ENCODE measurements around the gene MAD2L1BP.

Gene MAD2L1BP

DNA sequence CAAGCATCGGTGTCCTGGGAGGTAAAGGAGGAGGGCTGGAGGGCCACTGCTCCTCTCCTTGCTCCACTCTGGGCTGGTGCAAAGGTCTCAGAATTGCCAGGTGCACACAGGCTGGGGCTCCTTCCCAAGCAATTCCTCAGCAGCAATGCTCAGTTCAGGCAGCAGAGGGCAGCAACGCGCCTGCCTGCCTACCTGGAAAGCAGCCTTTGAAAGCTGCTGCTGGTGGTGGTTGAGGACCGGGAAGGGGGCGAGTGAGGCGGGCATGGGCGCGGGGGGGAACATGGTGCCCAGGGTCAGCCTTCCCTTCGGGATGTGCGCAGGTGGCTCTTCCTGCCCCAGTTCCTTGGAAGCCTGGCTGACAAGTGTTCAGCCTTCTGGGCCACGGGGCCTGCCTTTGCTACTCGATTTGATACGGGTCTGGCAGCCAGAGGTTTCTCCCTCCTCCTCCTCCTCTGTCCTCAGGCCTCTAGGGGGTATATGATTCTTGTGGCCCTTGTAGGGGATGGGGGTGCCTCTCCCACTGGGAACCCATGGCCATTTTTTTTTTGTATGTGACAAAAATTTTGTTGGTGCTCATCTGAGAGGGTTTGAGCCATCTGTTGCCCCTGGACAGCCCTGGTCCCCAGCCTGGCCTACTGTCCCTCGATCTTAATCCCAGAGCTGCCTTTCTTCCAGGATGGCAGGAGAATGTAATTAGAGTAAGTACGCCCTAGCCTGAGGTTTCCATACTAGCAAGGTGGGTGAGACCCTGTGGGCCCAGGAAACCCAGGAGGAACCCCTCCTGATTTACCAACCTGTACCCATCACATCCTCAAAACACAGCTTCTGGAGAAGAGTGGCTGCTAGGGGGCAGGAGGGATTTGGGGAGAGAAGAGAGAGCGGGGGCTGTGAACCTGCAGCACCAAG lies 31.9 kb downstream of the MAD2L1BP start:
- DNase-seq (ENCODE audit: low spot score), result peak; percentile 89

DNA sequence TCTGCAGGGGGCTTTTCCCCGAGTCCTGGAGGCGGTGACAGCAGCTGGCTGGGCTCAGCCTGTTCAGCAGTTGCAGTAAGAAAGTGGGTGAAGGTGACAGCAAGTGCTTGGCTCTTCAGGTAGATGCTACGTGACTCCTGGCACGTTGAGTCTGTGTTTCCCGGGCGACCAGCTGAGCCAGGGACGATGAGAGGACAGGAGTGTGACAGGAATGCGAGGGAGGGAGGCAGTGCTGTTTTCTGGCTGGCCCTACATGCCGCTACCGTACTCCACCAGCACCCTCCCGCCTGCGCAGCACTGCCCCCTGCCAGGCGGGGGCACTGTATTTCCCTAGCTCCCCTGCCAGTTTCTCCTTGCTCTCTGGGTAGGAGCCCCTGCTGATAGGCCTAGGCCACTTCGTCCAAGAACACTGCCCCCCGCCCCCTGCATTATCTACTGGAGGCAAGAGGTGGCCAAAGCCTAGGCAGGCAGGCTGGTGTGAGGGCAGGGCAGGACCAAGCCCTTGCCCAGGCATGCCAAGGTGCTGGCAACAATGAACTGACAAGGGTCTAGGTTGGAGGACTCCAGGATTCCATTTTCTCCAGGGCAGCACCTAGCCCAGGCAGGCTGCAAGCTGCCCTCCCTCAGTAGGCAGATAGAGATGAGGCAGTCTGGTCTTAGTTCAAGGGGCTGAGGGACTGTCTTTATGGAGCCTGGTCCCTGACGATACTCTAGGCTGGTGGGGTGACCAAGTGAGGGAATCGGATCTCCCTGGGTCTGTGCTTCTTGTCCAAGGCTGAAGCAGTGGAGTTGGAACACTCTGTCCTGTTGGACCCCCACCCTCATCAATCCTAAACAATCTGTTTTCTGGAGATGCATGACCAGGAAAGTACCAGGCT lies 32.8 kb downstream of the MAD2L1BP start:
- no peak for DNase-seq (ENCODE audit: low spot score)

DNA sequence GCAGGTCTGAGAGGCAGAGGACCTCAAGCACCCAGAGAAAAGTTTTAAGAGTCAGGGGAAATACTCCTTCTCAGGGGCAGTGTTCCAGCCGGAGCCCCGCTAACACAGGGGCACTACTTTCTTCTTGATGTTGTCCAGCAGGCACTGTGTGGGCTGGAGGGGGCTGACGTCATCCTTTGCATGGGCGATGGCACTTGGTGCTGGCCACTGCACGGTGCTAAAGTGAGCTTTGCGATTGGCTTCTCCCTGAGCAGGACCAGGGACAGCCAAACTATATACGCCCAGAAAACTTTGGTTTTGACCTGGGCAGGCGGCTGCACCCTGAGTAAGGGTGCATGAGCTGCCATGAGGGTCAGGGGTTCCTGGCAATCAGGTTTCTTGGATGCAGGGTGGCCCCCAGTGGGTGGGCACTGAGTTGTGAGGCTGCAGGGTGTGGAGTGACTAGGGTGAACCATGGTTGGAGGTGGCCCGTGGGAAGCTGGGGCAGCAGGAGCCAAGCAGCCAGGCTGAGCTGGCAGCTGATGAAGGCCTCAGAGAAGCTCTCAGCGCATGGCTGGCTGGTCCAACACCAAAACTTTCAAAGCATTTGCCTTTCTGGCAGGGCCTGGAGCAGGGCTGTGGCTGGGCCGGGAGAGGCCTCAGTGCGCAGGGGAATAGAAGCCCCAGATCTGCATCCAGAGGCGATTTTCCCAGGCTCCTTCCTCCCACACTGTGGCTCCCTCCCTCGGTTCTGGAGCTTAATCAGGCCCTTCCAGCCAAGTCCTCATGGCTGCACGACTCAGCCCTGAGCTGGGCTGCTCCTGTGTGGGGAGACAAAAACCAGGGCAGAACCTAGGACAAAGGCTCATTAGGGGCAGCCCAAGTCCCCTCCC lies 33.6 kb downstream of the MAD2L1BP start:
- peak; percentile 80 for DNase-seq (ENCODE audit: low spot score)

DNA sequence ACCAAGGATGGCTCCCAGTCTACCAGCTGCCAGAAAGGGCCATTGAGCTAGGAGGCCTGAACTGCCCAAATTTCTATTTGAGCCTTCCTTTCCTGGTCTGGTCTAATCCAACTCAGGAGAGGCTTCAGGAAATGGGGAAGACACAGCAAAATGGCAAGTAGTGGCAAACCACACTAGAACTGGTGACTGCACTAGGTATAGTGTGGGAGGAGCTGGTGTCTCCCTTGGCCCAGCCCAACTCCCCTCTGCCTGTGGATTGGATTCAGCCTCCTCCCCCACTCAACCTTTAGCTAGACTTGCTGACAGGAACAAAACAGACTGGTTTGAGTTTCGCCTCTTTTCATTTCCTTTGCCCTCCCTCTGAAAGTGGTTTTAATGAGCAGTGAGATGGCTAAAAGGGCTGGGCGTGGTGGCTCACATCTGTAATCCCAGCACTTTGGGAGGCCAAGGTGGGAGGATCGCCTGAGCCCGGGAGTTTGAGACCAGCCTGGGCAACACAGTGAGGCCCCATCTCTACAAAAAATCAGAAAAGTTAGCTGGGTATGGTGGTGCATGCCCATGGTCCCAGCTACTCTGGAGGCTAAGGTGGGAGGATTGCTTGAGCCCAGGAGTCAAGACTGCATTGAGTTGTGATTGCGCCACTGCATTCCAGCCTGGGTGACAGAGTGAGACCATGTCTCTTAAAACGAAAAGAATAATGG lies 34.4 kb downstream of the MAD2L1BP start:
- no peak for DNase-seq (ENCODE audit: low spot score)

DNA sequence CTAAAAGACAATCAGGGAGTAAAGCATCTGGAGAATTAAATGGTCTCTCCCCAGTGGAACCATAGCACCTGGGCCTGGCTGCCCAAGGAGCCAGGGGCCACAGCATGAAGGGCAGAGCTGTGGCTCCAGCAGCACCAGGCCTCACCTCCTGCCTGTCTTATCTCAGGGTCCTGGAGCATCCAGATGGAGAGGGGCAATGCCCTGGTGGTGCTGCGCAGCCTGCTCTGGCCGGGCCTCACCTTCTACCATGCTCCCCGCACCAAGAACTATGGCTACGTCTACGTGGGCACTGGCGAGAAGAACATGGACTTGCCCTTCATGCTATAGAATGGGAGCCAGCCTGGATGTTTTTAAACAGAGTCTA lies 35.0 kb downstream of the MAD2L1BP start:
- DNase-seq (ENCODE audit: low spot score), result no peak

DNA sequence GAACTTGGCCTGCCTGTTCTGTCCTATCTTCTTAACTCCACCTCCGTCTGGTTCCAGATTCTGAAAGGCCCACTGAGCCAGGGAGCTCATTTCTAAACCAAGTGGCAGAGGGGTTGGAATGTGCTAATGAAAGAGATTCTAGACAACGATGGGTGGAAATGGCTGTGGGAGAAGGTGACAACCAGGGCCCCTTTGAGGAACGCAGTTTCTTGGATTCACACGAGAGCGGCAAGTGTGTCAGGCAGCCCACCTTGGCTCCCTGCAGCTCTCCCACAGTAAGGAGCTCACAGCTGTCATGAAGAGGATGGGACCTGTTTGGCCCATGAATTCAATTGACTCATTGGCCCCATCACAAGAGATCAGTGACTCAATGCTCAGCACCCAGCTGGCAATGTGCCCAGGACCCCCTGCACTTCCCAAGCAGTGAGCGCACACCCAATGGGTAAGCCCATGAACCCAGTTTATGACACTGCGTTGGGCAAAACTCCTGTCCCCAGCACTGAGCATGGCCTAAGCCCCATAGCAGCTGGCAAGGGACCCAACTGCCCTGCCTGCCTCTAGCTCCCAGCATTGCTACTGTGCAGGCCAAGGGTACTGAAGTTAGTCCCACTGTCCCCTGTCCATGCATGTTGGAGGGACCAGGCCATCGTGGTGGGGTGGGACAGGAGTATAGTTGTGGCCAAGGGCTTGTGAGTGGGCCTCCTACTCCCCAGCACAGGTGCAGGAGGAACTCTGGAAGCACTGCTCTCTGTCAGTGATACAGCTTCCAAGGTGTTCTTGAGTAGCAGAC lies 35.6 kb downstream of the MAD2L1BP start:
- no peak for DNase-seq (ENCODE audit: low spot score)

DNA sequence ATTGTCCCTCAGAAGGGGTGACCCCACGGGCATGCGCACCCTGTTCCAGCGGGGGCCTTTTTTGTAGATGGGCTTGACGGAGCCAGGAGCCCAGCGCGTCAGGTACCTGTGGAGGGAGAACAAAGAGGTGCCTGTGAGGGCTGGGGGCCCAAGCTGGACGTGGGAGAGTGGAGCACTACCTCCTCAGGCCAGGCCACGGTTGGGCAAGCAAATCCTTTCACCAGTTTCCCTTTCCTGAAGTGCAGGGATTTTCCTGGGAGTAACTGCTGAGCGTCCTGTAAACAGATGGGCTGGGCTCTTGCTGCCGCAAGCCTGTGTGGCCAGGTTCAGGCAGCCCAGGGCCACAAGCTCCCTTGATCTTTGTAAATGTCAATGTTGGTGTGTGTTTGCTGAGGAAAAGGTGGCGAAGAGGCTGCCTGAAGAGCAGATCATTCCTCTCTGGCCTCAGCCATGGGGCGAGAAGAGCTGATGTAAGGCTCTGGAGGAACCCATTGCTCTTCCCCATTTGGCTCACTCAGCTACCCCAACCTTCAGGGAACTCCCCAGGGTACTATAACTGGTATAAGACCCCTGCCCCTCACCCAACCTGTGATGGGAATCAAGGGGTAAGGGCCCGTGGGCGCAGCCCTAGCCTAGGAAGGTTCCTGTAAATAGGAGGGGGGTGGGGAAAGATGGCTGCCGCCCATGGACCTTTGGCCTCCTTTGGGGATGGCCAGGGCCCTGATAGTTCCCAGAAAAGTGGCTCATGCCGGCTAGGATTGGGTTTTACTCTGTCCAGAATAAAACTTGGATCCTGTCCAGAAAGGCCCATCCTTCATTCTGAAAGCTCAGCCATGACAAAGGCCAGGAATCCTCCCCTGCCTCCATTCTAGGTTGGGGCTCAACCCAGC lies 36.4 kb downstream of the MAD2L1BP start:
- no peak for DNase-seq (ENCODE audit: low spot score)

DNA sequence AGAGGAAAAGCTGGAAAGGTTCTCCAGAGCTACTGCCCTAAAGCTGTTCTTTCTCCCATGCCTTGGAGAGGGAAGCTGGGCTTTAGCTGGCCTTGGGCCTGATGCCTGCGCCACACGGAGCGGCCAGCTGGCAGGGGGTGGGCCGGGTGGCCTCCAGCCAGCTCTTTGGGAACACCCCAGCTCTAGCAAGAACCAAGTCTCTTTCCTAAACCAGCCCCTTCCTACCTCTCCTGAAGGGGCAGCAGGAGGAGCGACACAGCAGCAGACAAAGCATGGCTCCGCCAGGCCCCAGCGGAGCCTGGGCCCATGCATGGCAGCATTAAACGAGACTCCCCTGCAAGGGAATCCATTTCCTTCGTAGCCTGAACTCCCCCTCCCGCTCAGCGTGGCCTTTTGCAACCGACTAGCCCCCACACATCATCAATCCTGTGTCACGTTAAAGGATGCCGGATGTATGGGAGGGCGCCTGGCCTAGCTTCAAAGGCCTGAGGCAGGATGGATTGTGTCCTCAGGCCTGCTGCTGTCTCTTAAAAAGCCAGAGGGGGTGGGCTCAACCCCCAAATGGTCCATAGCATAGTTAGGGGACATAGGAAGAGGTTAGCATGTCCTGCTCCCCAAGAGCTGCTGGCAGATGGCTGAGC lies 37.9 kb downstream of the MAD2L1BP start:
- no peak for DNase-seq (ENCODE audit: low spot score)

DNA sequence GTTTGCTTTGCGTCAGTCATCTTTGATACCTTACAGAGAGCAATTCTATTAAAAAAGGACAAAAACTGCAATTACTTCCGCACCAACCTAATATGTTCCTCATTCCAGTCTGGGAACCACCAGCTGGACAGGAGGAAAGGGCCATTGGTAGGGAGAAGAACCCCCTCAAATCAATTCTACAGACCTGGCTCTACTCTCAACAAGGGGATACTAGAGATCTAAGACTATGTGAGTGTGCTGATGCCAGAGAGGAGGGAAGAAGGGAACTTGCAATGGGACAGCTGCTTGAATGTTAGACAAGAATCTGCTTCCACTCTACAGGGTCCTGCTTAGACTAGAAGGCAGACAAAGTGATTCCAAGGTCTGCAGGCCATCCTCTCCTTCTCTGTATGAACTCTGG lies 38.7 kb downstream of the MAD2L1BP start:
- DNase-seq (ENCODE audit: low spot score), result no peak

DNA sequence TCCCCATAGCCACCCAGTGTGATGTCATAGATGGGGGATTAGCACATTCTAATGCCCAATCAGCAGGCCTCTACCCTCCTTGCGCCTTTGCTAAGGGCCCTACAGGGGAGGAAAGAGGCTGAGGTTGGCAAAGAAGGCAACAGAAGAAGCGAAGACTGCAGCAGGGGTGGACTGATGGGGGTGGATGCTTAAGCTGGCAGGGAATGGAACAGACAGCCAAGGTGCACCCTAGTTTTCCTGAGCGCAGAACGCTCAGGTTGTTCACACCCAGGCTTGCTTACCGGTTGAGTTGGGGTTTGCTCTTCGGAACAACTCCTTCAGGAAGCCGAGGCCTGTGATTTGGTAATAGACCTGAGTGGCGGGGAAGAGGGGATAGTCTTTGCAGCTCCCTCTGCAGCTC lies 39.3 kb downstream of the MAD2L1BP start:
- no peak for DNase-seq (ENCODE audit: low spot score)

DNA sequence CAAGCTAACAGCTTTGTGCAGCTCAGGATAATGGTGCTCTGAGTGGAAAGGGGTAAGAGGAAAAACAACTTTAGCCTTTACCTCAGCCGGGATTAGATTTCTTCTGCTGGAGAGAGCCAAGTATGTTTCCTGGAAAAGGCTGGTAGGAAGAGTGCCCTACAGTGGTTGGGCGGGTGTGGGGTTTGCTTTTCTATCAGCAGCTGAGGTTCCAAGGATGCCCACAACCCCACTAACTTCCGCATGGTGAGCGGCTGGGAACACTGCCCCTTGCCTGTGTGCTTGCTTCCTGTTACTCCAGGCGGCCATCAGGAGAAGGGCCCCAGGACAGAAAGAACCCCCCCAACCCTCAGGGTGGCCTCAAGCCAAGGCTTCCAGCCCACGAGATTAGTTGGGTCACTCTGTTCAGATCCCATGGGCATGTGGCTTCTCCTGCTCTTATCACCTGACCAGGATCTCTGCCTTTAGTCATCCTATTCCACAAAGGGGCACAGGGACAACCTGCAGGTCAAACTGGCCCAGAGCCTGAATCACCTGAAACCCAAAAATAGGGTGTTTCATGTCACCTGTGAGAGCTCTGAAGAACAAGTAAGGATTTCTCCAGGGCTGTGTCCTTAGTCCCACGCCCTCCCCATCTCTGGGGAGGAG lies 41.4 kb downstream of the MAD2L1BP start:
- DNase-seq (ENCODE audit: low spot score), result no peak

DNA sequence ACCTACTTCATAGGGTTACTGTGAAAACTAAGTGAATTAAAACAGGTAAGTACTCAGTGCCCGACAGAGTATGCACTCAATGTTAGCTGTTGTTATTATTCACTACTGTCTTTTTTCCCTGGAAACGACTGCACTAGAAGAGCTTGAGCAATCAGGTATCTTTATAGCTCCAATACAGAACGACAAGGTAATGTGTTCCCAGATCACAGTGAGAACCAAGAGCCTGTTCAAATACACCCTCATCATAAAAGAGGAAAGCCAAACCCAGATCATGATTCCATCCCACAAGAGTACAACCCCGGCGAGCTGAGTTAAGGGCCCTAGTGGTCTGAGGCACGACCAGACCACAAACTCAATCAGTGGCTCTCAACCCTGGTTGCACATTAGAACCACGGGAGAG lies 42.1 kb downstream of the MAD2L1BP start:
- DNase-seq (ENCODE audit: low spot score), result no peak

DNA sequence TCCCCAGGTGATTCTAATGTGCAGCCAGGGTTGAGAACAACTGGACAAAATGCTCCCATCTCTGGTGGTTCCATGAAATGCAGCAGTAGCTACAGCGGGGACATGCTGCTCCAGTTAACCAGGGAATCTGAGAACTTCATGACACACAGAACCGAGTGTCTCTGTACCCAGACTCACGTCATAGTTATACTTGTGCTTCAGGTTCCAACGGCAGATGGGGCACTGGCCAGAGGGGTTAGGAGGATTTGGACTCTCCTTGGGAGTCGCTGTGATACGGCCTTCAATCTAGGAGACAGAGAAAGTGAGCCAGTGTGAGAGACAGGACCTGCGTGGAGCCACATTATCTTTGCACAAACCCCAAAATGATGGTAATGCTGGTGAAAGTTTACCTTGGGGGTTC lies 42.7 kb downstream of the MAD2L1BP start:
- DNase-seq (ENCODE audit: low spot score), result no peak

DNA sequence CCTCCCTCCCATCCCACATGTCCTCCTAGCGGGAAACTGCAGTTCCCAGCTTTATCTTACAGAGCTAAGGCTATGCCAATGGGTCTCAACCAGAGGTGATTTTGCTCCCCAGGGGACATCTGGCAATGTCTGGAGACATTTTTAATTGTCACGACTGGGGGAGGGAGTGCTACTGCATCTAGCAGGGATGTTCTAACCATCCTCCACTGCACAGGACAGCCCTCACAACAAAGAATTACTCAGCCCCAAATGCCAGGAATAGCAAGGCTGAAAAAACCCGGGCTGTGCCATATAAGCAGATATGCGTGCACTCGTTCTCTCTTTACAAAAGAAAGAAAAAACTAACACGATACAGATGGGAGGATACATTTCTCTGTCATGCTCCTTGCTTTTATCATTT lies 43.4 kb downstream of the MAD2L1BP start:
- no peak for DNase-seq (ENCODE audit: low spot score)

DNA sequence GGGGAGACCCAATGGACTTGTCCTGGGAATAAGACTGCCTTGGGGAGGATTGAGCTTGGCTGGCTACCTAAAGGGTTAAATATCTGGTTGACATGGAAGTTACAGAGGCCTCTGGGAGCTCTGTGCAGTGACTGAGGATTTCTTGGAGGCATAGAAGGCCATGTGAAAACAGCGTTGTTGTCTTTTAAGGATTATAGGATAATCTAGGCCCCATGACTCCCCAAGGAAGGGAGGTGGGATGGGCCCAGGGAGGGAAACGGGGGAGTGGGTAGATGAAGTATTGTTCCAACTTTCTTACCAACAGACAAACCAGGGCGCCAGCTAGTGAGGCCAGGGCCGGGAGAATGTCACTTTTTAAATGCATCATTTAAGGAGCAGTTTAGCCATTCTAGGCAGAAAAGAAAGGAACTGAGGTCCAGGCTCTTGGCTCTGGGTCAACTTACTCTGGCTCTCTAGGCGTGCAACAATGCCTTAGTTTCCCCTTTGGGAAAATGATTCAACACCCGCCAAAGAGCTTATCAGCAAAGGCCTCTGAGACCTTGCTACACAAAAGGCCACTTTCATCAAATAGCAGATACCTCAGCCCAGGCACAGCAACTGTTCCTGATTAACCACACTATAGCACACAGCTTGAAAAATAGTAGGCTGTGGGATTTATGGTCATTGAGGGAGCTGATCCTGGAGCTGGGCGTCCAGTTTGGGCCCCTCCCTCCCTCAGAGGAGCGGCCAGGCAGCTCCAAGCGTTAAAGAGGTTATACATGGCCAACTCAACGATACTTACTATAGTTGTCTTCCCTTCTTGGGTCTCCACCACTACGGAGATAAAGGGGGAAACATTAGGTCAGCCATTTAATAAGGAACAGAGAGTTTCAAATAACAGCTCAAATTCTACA lies 44.9 kb downstream of the MAD2L1BP start:
- DNase-seq (ENCODE audit: low spot score), result no peak

DNA sequence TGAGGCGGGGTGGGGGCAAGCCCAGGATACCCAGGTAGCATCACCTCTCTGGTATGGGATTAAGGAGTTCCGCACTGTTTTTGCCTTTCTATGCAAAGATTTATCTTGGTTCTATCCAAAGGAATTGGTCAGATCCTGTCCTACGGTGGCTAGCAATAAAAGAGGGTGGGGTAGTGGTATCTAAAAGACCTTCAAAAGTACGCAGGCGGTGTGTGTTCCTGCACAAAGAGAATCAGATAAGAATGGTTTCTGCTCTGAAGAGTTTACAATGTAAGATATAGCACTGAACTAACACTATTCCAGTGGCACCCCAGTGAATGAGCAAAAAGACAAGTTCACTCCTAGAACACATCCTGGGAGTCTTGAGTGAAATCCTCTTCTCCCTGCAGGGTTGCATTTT lies 45.7 kb downstream of the MAD2L1BP start:
- DNase-seq (ENCODE audit: low spot score), result no peak

DNA sequence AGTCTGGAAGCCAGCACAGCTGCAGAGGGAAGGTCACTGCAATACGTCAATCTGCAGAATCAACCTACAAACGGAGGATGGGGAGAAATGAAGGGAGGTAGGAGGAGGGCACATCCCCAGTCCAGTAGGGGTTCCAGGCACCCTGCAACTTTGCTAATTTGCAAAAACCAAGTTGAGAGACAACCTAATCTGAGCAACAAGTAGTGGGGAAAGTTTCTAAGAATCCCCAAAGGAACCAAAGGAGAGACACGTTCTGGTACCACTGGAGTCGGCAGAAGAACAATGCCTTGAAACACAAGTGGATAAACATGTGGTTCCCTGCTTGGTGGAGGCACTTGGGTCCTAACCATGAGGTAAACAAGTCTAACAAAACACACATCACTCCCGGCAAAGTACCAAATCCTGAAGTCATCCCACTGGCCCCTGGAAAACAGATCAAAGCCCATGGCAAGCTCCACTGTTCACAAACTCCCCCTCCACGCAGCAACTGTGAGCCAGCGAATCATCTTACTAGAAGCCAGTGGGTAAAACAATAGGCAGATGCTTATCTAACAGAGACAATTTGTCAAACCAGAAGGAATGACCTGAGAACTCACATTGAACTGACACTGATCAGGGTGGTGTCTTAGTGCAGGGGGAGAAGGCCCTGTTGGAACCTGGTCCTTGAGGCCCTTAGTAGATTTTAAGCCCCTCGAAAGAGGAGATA lies 47.2 kb downstream of the MAD2L1BP start:
- no peak for DNase-seq (ENCODE audit: low spot score)
